HG03432 (cell line): ENCODE results near the gene CTDSPL.

ENCODE experiments used
- ATAC-seq: cut with Tn5 transposase; IDR thresholded peaks from one replicate; pipeline ENCODE4 v1.9.1; 2021; ENCODE audit warnings: mild to moderate bottlenecking, moderate library complexity; ENCODE audit not compliant: unreplicated experiment

CTDSPL gene

GRCh38 chr3:38015485-38015884 lies 153.8 kb downstream of the CTDSPL start:
- no peak for ATAC-seq

GRCh38 chr3:38015984-38016383 lies 154.3 kb downstream of the CTDSPL start:
- no peak for ATAC-seq

- no peak for ATAC-seq
Observed at GRCh38 chr3:38016410-38016809, 154.7 kb downstream of the CTDSPL start.

GRCh38 chr3:38016847-38017444 lies 155.3 kb downstream of the CTDSPL start:
- no peak for ATAC-seq

GRCh38 chr3:38017445-38018295 lies 156.0 kb downstream of the CTDSPL start:
- no peak for ATAC-seq

GRCh38 chr3:38018296-38019266 lies 156.9 kb downstream of the CTDSPL start:
- no peak for ATAC-seq

- no peak for ATAC-seq
Observed at GRCh38 chr3:38019658-38020341, 158.1 kb downstream of the CTDSPL start.

- ATAC-seq, result no peak
Observed at GRCh38 chr3:38020342-38020726, 158.7 kb downstream of the CTDSPL start.

GRCh38 chr3:38021196-38021595 lies 159.5 kb downstream of the CTDSPL start:
- ATAC-seq, result no peak

GRCh38 chr3:38022301-38022700 lies 160.6 kb downstream of the CTDSPL start:
- ATAC-seq, result no peak

GRCh38 chr3:38022896-38023709 lies 161.4 kb downstream of the CTDSPL start:
- ATAC-seq, result no peak

GRCh38 chr3:38026856-38027255 lies 165.2 kb downstream of the CTDSPL start:
- no peak for ATAC-seq

- no peak for ATAC-seq
Observed at GRCh38 chr3:38027466-38028465, 166.1 kb downstream of the CTDSPL start.

GRCh38 chr3:38028621-38029361 lies 167.1 kb downstream of the CTDSPL start:
- ATAC-seq, result no peak

GRCh38 chr3:38029400-38030125 lies 167.9 kb downstream of the CTDSPL start, which contains the start of gene PLCD1:
Gene PLCD1 (minus strand): TSS chr3:38029642. CDS start chr3:38029539, 103 bp downstream.
- ATAC-seq, result no peak

GRCh38 chr3:38030126-38031021 lies 168.7 kb downstream of the CTDSPL start:
- ATAC-seq, result no peak
